ENCODE results near the gene SLC22A17. TPM values are rescaled to one million over a fixed set of nuclear protein-coding genes. Genes with fewer than 3 reads are reported as not detected.

Gene SLC22A17
- total and polyA plus RNA-seq, 2 of the 13 experiments (the other 11 are each of a cell fraction or from before 2014, with no cell fraction given) = 0.95 to 1.1 TPM

- no TSS peak for BruUV-seq (replicated peaks)
- no peak overlapping the region for H3K27ac ChIP-seq (ENCODE audit: extremely low read length, insufficient read depth, low read length)
- no peaks in the 10 kb centered on the region for H3K36me3 ChIP-seq (replicated peaks in 1 of 2; ENCODE audit: control insufficient read depth in 1 of 2, insufficient read depth in 2 of 2, low read length in 2 of 2)
- H2AFZ ChIP-seq (ENCODE audit: low read length) = no peak overlapping the region
- peaks cover 30% of the 10 kb centered on the region for H3K4me1 ChIP-seq (ENCODE audit: insufficient read depth, low read length)
- 40% methylated on average over 22 of the region's 22 CpGs for WGBS (ENCODE audit: low lambda C conversion rate)
- no peaks in the 10 kb centered on the region for H4K20me1 ChIP-seq (ENCODE audit: insufficient read depth, low read length)
- H3K9me3 ChIP-seq (ENCODE audit: low read length) = no peaks in the 10 kb centered on the region
- DNase-seq (ENCODE audit: low spot score) = no peak
- no peak overlapping the region for H3K4me3 ChIP-seq (replicated peaks in 1 of 3; ENCODE audit: insufficient read depth in 1 of 3, low read depth in 2 of 3, low read length in 3 of 3)
- H3K4me2 ChIP-seq (ENCODE audit: low read depth, low read length) = no peak overlapping the region
- CTCF ChIA-PET (ENCODE audit: low intra/inter-chr PET ratio, low total read pairs) = interaction anchor here (1.7 to 1.8 kb wide), 2 partner anchors 32 to 94 kb away, joined by 5 to 7 read pairs; no protein-coding TSS in a partner anchor
- POLR2A ChIA-PET = interaction anchor here (0.6 to 1.6 kb wide), 3 partner anchors 20 to 38 kb away, joined by 3 to 11 read pairs (median 3); partner anchors contain the start of gene PABPN1
- in situ Hi-C loops (cut with HindIII; ENCODE audit: extremely low pct_ligation_motif_present, low pct_unique_long_range_greater_than_20kb) = no loop called here
- H3K27me3 ChIP-seq (ENCODE audit: control insufficient read depth in 1 of 2, insufficient read depth in 2 of 2, low read length in 2 of 2) = peaks cover 46 to 93% of the 10 kb centered on the region in 2 experiments
- no peak for FAIRE-seq
- peak; percentile 1; the same call in 1 of the 3 replicates for ATAC-seq
- intact Hi-C loops (cut with micrococcal nuclease; ENCODE audit: unreplicated experiment) = loop anchor here (2.0 kb wide), 1 partner anchor 31 kb away; no protein-coding TSS in a partner anchor
- no peak overlapping the region for H3K9ac ChIP-seq (ENCODE audit: insufficient read depth, low read depth, low read length)
- no peaks in the 10 kb centered on the region for H3K79me2 ChIP-seq (ENCODE audit: insufficient read depth, low read length)
- TF ChIP-seq NPAS2 (CRISPR knock-in tag; IDR thresholded peaks at IDR 0.05; ENCODE audit: borderline replicate concordance) (no peak), GABPB1 (CRISPR knock-in tag; IDR thresholded peaks at IDR 0.05) (peak; percentile 9; the same call in 1 of the 2 replicates), ZNF280D (CRISPR knock-in tag; IDR thresholded peaks at IDR 0.05) (0 out of 2 replicates have a peak, but pooled peaks have one; percentile 32), ZBTB10 (CRISPR knock-in tag; IDR thresholded peaks at IDR 0.05; ENCODE audit: borderline replicate concordance) (no peak), ZBTB7B (CRISPR knock-in tag; IDR thresholded peaks at IDR 0.05) (no peak), NRL (CRISPR knock-in tag; IDR thresholded peaks at IDR 0.05; ENCODE audit: borderline replicate concordance) (peak; percentile 52; the same call in 1 of the 2 replicates), ZNF891 (CRISPR knock-in tag; IDR thresholded peaks at IDR 0.05) (0 out of 2 replicates have a peak, but pooled peaks have one; percentile 21), ZNF740 (CRISPR knock-in tag; IDR thresholded peaks at IDR 0.05) (no peak)
- TF ChIP-seq, protein P1, sequence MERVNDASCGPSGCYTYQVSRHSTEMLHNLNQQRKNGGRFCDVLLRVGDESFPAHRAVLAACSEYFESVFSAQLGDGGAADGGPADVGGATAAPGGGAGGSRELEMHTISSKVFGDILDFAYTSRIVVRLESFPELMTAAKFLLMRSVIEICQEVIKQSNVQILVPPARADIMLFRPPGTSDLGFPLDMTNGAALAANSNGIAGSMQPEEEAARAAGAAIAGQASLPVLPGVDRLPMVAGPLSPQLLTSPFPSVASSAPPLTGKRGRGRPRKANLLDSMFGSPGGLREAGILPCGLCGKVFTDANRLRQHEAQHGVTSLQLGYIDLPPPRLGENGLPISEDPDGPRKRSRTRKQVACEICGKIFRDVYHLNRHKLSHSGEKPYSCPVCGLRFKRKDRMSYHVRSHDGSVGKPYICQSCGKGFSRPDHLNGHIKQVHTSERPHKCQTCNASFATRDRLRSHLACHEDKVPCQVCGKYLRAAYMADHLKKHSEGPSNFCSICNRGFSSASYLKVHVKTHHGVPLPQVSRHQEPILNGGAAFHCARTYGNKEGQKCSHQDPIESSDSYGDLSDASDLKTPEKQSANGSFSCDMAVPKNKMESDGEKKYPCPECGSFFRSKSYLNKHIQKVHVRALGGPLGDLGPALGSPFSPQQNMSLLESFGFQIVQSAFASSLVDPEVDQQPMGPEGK (CRISPR knock-in tag; IDR thresholded peaks at IDR 0.05) = peak; percentile 7; the same call in 1 of the 2 replicates
- TF ChIP-seq, protein P2, sequence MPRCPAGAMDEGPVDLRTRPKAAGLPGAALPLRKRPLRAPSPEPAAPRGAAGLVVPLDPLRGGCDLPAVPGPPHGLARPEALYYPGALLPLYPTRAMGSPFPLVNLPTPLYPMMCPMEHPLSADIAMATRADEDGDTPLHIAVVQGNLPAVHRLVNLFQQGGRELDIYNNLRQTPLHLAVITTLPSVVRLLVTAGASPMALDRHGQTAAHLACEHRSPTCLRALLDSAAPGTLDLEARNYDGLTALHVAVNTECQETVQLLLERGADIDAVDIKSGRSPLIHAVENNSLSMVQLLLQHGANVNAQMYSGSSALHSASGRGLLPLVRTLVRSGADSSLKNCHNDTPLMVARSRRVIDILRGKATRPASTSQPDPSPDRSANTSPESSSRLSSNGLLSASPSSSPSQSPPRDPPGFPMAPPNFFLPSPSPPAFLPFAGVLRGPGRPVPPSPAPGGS (CRISPR knock-in tag; IDR thresholded peaks at IDR 0.05) = 0 out of 2 replicates have a peak, but pooled peaks have one; percentile 23
Measured at GRCh38 chr14:23359722-23360447, 7.2 kb upstream of the SLC22A17 start.
